Measurements from ENCODE around the gene RPS13.
A peak's percentile ranks its signal among the peaks of the same experiment; 100 is the strongest.
"Not testable (repeated sequence)": the region's sequence is repeated elsewhere in the genome, so short reads cannot be mapped to it uniquely, and the experiment has no call there.

RPS13 gene

GRCh38 chr11:17077520-17078401, at the start of gene RPS13:
Gene RPS13, minus strand, starts transcription at chr11:17077667. Its CDS starts 26 bp downstream, at chr11:17077641.
- Histone ChIP-seq H3K9me3 (ENCODE audit: control insufficient read depth, low read length) (no peaks in the 10 kb centered on the region), H3K27me3 (ENCODE audit: control insufficient read depth, insufficient read depth, low read length) (no peaks in the 10 kb centered on the region), H3K4me3 (ENCODE audit: low read length) (peak within 1 kb of the TSS; percentile 44), H3K36me3 (ENCODE audit: control insufficient read depth, insufficient read depth, low read length) (no peaks in the 10 kb centered on the region), H3K9ac (ENCODE audit: low read length) (peak within 1 kb of the TSS; percentile 92), H3K4me1 (ENCODE audit: control insufficient read depth, insufficient read depth, low read length) (peaks cover 14% of the 10 kb centered on the region)

- no peak overlapping the region for H3K4me3 ChIP-seq (ENCODE audit: low read length)
- no peaks in the 10 kb centered on the region for H3K27me3 ChIP-seq (ENCODE audit: control insufficient read depth, insufficient read depth, low read length)
- no peaks in the 10 kb centered on the region for H3K9me3 ChIP-seq (ENCODE audit: control insufficient read depth, low read length)
- no peaks in the 10 kb centered on the region for H3K36me3 ChIP-seq (ENCODE audit: control insufficient read depth, insufficient read depth, low read length)
- H3K9ac ChIP-seq (ENCODE audit: low read length): no peak overlapping the region
- no peaks in the 10 kb centered on the region for H3K4me1 ChIP-seq (ENCODE audit: control insufficient read depth, insufficient read depth, low read length)
Measured at GRCh38 chr11:17121981-17122380, 44.5 kb upstream of the RPS13 start.

GRCh38 chr11:17117262-17117661, 39.8 kb upstream of the RPS13 start:
- Histone ChIP-seq H3K36me3 (ENCODE audit: control insufficient read depth, insufficient read depth, low read length) (no peaks in the 10 kb centered on the region), H3K9me3 (ENCODE audit: control insufficient read depth, low read length) (no peaks in the 10 kb centered on the region), H3K27me3 (ENCODE audit: control insufficient read depth, insufficient read depth, low read length) (no peaks in the 10 kb centered on the region), H3K4me1 (ENCODE audit: control insufficient read depth, insufficient read depth, low read length) (no peaks in the 10 kb centered on the region), H3K9ac (ENCODE audit: low read length) (no peak overlapping the region), H3K4me3 (ENCODE audit: low read length) (no peak overlapping the region)

- Histone ChIP-seq H3K36me3 (ENCODE audit: control insufficient read depth, insufficient read depth, low read length) (no peaks in the 10 kb centered on the region), H3K9ac (ENCODE audit: low read length) (no peak overlapping the region), H3K9me3 (ENCODE audit: control insufficient read depth, low read length) (no peaks in the 10 kb centered on the region)
Measured at GRCh38 chr11:17116117-17116516, 38.6 kb upstream of the RPS13 start.

GRCh38 chr11:17107745-17108144, 30.3 kb upstream of the RPS13 start:
- H3K9ac ChIP-seq (ENCODE audit: low read length); H3K9me3 ChIP-seq (ENCODE audit: control insufficient read depth, low read length); H3K27me3 ChIP-seq (ENCODE audit: control insufficient read depth, insufficient read depth, low read length); H3K4me1 ChIP-seq (ENCODE audit: control insufficient read depth, insufficient read depth, low read length); H3K4me3 ChIP-seq (ENCODE audit: low read length); H3K36me3 ChIP-seq (ENCODE audit: control insufficient read depth, insufficient read depth, low read length): not testable (repeated sequence)

More at GRCh38 chr11:17116117-17116516, 38.6 kb upstream of the RPS13 start:
- Histone ChIP-seq H3K27me3 (ENCODE audit: control insufficient read depth, insufficient read depth, low read length) (no peaks in the 10 kb centered on the region), H3K4me1 (ENCODE audit: control insufficient read depth, insufficient read depth, low read length) (no peaks in the 10 kb centered on the region), H3K4me3 (ENCODE audit: low read length) (no peak overlapping the region)

GRCh38 chr11:17105404-17106040, 28.1 kb upstream of the RPS13 start:
- H3K9me3 ChIP-seq (ENCODE audit: control insufficient read depth, low read length); H3K4me1 ChIP-seq (ENCODE audit: control insufficient read depth, insufficient read depth, low read length); H3K27me3 ChIP-seq (ENCODE audit: control insufficient read depth, insufficient read depth, low read length); H3K4me3 ChIP-seq (ENCODE audit: low read length); H3K36me3 ChIP-seq (ENCODE audit: control insufficient read depth, insufficient read depth, low read length); H3K9ac ChIP-seq (ENCODE audit: low read length): not testable (repeated sequence)

GRCh38 chr11:17102462-17102861, 25.0 kb upstream of the RPS13 start:
- no peaks in the 10 kb centered on the region for H3K27me3 ChIP-seq (ENCODE audit: control insufficient read depth, insufficient read depth, low read length)
- peaks cover 7% of the 10 kb centered on the region for H3K36me3 ChIP-seq (ENCODE audit: control insufficient read depth, insufficient read depth, low read length)

GRCh38 chr11:17098658-17099057, 21.2 kb upstream of the RPS13 start:
- peaks cover 7% of the 10 kb centered on the region for H3K36me3 ChIP-seq (ENCODE audit: control insufficient read depth, insufficient read depth, low read length)
- no peaks in the 10 kb centered on the region for H3K27me3 ChIP-seq (ENCODE audit: control insufficient read depth, insufficient read depth, low read length)
- H3K4me1 ChIP-seq (ENCODE audit: control insufficient read depth, insufficient read depth, low read length): no peaks in the 10 kb centered on the region
- no peaks in the 10 kb centered on the region for H3K9me3 ChIP-seq (ENCODE audit: control insufficient read depth, low read length)
- no peak overlapping the region for H3K9ac ChIP-seq (ENCODE audit: low read length)
- H3K4me3 ChIP-seq (ENCODE audit: low read length): no peak overlapping the region

More at GRCh38 chr11:17102462-17102861, 25.0 kb upstream of the RPS13 start:
- H3K4me3 ChIP-seq (ENCODE audit: low read length): no peak overlapping the region
- H3K9ac ChIP-seq (ENCODE audit: low read length): no peak overlapping the region
- H3K4me1 ChIP-seq (ENCODE audit: control insufficient read depth, insufficient read depth, low read length): no peaks in the 10 kb centered on the region
- H3K9me3 ChIP-seq (ENCODE audit: control insufficient read depth, low read length): no peaks in the 10 kb centered on the region

GRCh38 chr11:17098038-17098437, 20.6 kb upstream of the RPS13 start:
- Histone ChIP-seq H3K9me3 (ENCODE audit: control insufficient read depth, low read length) (no peaks in the 10 kb centered on the region), H3K36me3 (ENCODE audit: control insufficient read depth, insufficient read depth, low read length) (peaks cover 7% of the 10 kb centered on the region), H3K9ac (ENCODE audit: low read length) (no peak overlapping the region), H3K27me3 (ENCODE audit: control insufficient read depth, insufficient read depth, low read length) (no peaks in the 10 kb centered on the region), H3K4me1 (ENCODE audit: control insufficient read depth, insufficient read depth, low read length) (no peaks in the 10 kb centered on the region), H3K4me3 (ENCODE audit: low read length) (no peak overlapping the region)

- not testable (repeated sequence) for H3K27me3 ChIP-seq (ENCODE audit: control insufficient read depth, insufficient read depth, low read length); H3K4me3 ChIP-seq (ENCODE audit: low read length); H3K9ac ChIP-seq (ENCODE audit: low read length); H3K9me3 ChIP-seq (ENCODE audit: control insufficient read depth, low read length); H3K4me1 ChIP-seq (ENCODE audit: control insufficient read depth, insufficient read depth, low read length)
- H3K36me3 ChIP-seq (ENCODE audit: control insufficient read depth, insufficient read depth, low read length): peaks cover 10% of the 10 kb centered on the region
Measured at GRCh38 chr11:17085976-17086375, 8.5 kb upstream of the RPS13 start.

- Histone ChIP-seq H3K36me3 (ENCODE audit: control insufficient read depth, insufficient read depth, low read length) (no peaks in the 10 kb centered on the region), H3K9me3 (ENCODE audit: control insufficient read depth, low read length) (no peaks in the 10 kb centered on the region), H3K4me1 (ENCODE audit: control insufficient read depth, insufficient read depth, low read length) (peaks cover 14% of the 10 kb centered on the region), H3K9ac (ENCODE audit: low read length) (peak overlapping the region; percentile 92), H3K4me3 (ENCODE audit: low read length) (peak overlapping the region; percentile 44), H3K27me3 (ENCODE audit: control insufficient read depth, insufficient read depth, low read length) (no peaks in the 10 kb centered on the region)
Measured at GRCh38 chr11:17077240-17077519, 287 bp downstream of the RPS13 start.

GRCh38 chr11:17076517-17077239, 789 bp downstream of the RPS13 start:
- Histone ChIP-seq H3K9me3 (ENCODE audit: control insufficient read depth, low read length) (no peaks in the 10 kb centered on the region), H3K4me3 (ENCODE audit: low read length) (peak overlapping the region; percentile 44), H3K9ac (ENCODE audit: low read length) (peak overlapping the region; percentile 92), H3K36me3 (ENCODE audit: control insufficient read depth, insufficient read depth, low read length) (no peaks in the 10 kb centered on the region), H3K27me3 (ENCODE audit: control insufficient read depth, insufficient read depth, low read length) (no peaks in the 10 kb centered on the region), H3K4me1 (ENCODE audit: control insufficient read depth, insufficient read depth, low read length) (peaks cover 14% of the 10 kb centered on the region)

All from mucosa of stomach (tissue), 1 donor.